ENCODE measurements around the gene SLC16A10.

The SLC16A10 gene

GRCh38 chr6:111087106-111087835 is at the start of gene SLC16A10:
Gene SLC16A10, plus strand, starts transcription at chr6:111087503. Its CDS starts 250 bp downstream, at chr6:111087753.
- no peak within 1 kb of the TSS for H3K27ac ChIP-seq
- no peak for TF ChIP-seq ZFX (IDR thresholded peaks at IDR 0.05; ENCODE audit: borderline replicate concordance)
- no peak; the same call in 1 of the 2 replicates for TF ChIP-seq CTCF (IDR thresholded peaks at IDR 0.05)

- TF ChIP-seq CTCF (IDR thresholded peaks at IDR 0.05) (no peak), ZFX (IDR thresholded peaks at IDR 0.05; ENCODE audit: borderline replicate concordance) (no peak)
- no peak overlapping the region for H3K27ac ChIP-seq
Observed at GRCh38 chr6:111038534-111039252, 48.6 kb upstream of the SLC16A10 start.

GRCh38 chr6:111041917-111042316 is 45.4 kb upstream of the SLC16A10 start:
- H3K27ac ChIP-seq = no peak overlapping the region
- TF ChIP-seq CTCF (IDR thresholded peaks at IDR 0.05) (no peak), ZFX (IDR thresholded peaks at IDR 0.05; ENCODE audit: borderline replicate concordance) (no peak)

- TF ChIP-seq ZFX (IDR thresholded peaks at IDR 0.05; ENCODE audit: borderline replicate concordance) (no peak), CTCF (IDR thresholded peaks at IDR 0.05) (no peak)
- no peak overlapping the region for H3K27ac ChIP-seq
Observed at GRCh38 chr6:111047244-111047643, 40.1 kb upstream of the SLC16A10 start.

GRCh38 chr6:111050261-111051023 is 36.9 kb upstream of the SLC16A10 start:
- H3K27ac ChIP-seq = no peak overlapping the region
- TF ChIP-seq ZFX (IDR thresholded peaks at IDR 0.05; ENCODE audit: borderline replicate concordance) = no peak

GRCh38 chr6:111052171-111052570 is 35.1 kb upstream of the SLC16A10 start:
- H3K27ac ChIP-seq = no peak overlapping the region
- TF ChIP-seq CTCF (IDR thresholded peaks at IDR 0.05) (no peak), ZFX (IDR thresholded peaks at IDR 0.05; ENCODE audit: borderline replicate concordance) (no peak)

GRCh38 chr6:111057074-111057752 is 30.1 kb upstream of the SLC16A10 start:
- no peak overlapping the region for H3K27ac ChIP-seq
- TF ChIP-seq ZFX (IDR thresholded peaks at IDR 0.05; ENCODE audit: borderline replicate concordance) (no peak), CTCF (IDR thresholded peaks at IDR 0.05) (peak; percentile 87)
